PC-3 (cell line): ENCODE data around the gene ZSCAN5C. TPM values are rescaled to one million over a fixed set of nuclear protein-coding genes. Genes with fewer than 3 reads are reported as not detected.

Experiments used
- ATAC-seq: fragments of 200-7000 bp; cut with Tn5 transposase; 2 replicates; pipeline ENCODE4 v1.9.1; 2020; ENCODE audit warnings: mild to moderate bottlenecking, moderate library complexity
- BruUV-seq: library from RNA; stranded (reverse); fragments of 400-500 nt; replicated peaks from 2 replicates; lab custom pipeline; 2021; lab: Mats Ljungman, UMichigan
- CTCF ChIA-PET: fragments of 300-600 bp; sonication (Branson Sonifier 250); formaldehyde crosslinking; loops from one replicate; lab custom pipeline; 2022; ENCODE audit warnings: antibody characterized with exemption; lab: Charles Lee
- POLR2A ChIA-PET: fragments of 300-600 bp; sonication (Branson Sonifier 250); formaldehyde crosslinking; loops from one replicate; lab custom pipeline; 2022; ENCODE audit warnings: antibody characterized with exemption; ENCODE audit not compliant: unreplicated experiment; lab: Charles Lee
- DNase-seq: peaks from one replicate; pipeline ENCODE4 v3.0.0-alpha.2; 2015
- H2AFZ ChIP-seq: fragments of 300-600 bp; sonication (generic); 2 replicates; pipeline ENCODE4 v1.6.0; 2016; ENCODE audit warnings: antibody characterized with exemption, low read length
- H3F3A ChIP-seq: fragments of 300-600 bp; sonication (generic); one replicate; pipeline ENCODE4 v1.6.0; 2017; ENCODE audit warnings: antibody characterized with exemption, low read length, control low read depth, mild to moderate bottlenecking; ENCODE audit not compliant: unreplicated experiment
- H3K27ac ChIP-seq: fragments of 300-600 bp; sonication (generic); 2 replicates; pipeline ENCODE4 v1.5.1; 2016; ENCODE audit warnings: mild to moderate bottlenecking, low read length
- H3K27me3 ChIP-seq: fragments of 300-600 bp; sonication (generic); 2 replicates; pipeline ENCODE4 v1.6.1; 2016; ENCODE audit warnings: low read length, mixed read lengths
- H3K36me3 ChIP-seq: fragments of 300-600 bp; sonication (generic); 2 replicates; pipeline ENCODE4 v1.6.1; 2016; ENCODE audit warnings: low read depth, mixed run types, low read length, mixed read lengths
- H3K4me1 ChIP-seq: fragments of 300-600 bp; sonication (generic); 2 replicates; pipeline ENCODE4 v1.5.1; 2016; ENCODE audit warnings: low read length; ENCODE audit not compliant: insufficient read depth
- H3K4me2 ChIP-seq: fragments of 300-600 bp; sonication (generic); 2 replicates; pipeline ENCODE4 v1.6.0; 2016; ENCODE audit warnings: low read length
- H3K4me3 ChIP-seq: fragments of 300-600 bp; sonication (generic); 2 replicates; pipeline ENCODE4 v1.5.1; 2016; ENCODE audit warnings: mild to moderate bottlenecking, low read length, mixed read lengths
- H3K79me2 ChIP-seq: fragments of 300-600 bp; sonication (generic); 2 replicates; pipeline ENCODE4 v1.6.1; 2017; ENCODE audit warnings: low read length, mixed read lengths
- H3K9ac ChIP-seq: fragments of 300-600 bp; sonication (generic); 2 replicates; pipeline ENCODE4 v1.6.0; 2016; ENCODE audit warnings: mild to moderate bottlenecking, low read length
- H3K9me2 ChIP-seq: fragments of 300-600 bp; sonication (generic); replicated peaks from 2 replicates; pipeline ENCODE4 v1.6.1; 2016; ENCODE audit warnings: mixed run types, low read length, mixed read lengths
- H3K9me3 ChIP-seq: fragments of 300-600 bp; sonication (generic); 2 replicates; pipeline ENCODE4 v1.6.1; 2016; ENCODE audit warnings: low read length, mixed read lengths
- H4K20me1 ChIP-seq: fragments of 300-600 bp; sonication (generic); 2 replicates; pipeline ENCODE4 v1.6.1; 2016; ENCODE audit warnings: low read length, mixed read lengths
- EZH2 ChIP-seq: fragments of 300-600 bp; sonication (generic); IDR thresholded peaks from one replicate; pipeline ENCODE4 v1.6.1; 2017; ENCODE audit warnings: antibody characterized with exemption, mild to moderate bottlenecking, low read length; ENCODE audit not compliant: unreplicated experiment
- EZH2phosphoT487 ChIP-seq: fragments of 300-600 bp; sonication (generic); IDR thresholded peaks from 2 replicates; pipeline ENCODE4 v1.6.1; 2018; ENCODE audit warnings: mild to moderate bottlenecking, antibody characterized with exemption, low read length, borderline replicate concordance
- intact Hi-C: fragments of 100-400 bp; cut with micrococcal nuclease; formaldehyde crosslinking; loops from 2 replicates; pipeline ENCODE4 v1.9.0; 2023
- total RNA-seq: library from RNA; depleted of rRNA; stranded (reverse); fragments of >200 nt; gene quantifications from 2 replicates; pipeline ENCODE4 v1.2.3, GENCODE V29; 2014
- TF ChIP-seq, protein P1 (sequence below): fragments of 300-600 bp; sonication (generic); conservative IDR thresholded peaks from 2 replicates; pipeline ENCODE4 v1.5.1; 2017; ENCODE audit warnings: antibody characterized with exemption, low read depth, mild to moderate bottlenecking, low read length

Gene ZSCAN5C
- total RNA-seq, 1 experiment from 2014 or later, result not detected

DNA sequence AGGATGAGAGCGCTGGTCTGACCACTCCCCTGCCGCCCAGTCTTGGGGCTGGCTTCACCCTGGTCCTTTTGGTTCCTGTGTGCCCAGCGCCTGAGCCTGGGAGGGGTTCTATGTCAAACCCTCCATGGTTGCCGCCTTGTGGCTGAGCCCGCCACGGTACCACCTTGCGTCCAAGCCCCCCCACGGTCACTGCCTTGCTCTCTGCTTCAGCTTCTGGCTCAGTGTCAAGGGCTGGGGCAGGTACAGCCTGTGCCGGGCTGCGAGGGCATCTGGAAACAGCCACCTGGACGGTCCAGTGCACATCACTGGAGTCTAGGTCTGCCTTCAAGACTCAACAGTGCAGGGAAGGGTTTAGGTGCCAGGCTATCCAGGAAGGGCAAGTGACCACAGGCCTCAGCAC lies 40.5 kb upstream of the ZSCAN5C start:
- CTCF ChIA-PET, result no interaction called here
- no TSS peak for BruUV-seq

DNA sequence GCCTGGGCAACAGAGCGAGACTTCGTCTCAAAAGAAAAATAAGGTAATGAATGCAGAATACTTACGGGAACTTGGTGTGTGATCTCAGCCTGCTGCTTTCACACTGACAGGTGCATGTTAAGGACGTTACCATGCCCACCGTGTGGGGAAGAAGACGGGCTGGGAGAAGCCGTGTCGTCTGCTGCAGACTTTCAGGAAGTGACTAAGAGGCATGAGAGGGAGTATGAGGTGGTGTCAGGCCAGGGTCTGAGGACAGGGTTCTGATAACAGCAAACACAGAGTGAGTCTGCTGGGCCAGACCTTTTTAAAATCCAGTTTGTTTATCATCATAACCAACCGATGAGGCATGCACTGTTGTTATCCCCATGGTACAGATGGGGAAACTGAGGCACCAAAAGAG lies 39.8 kb upstream of the ZSCAN5C start:
- Histone ChIP-seq H3K79me2 (no peaks in the 10 kb centered on the region), H3K27ac (no peak overlapping the region), H3K27me3 (no peaks in the 10 kb centered on the region), H3K9me3 (no peaks in the 10 kb centered on the region), H3K4me3 (no peak overlapping the region), H3K4me1 (no peaks in the 10 kb centered on the region; the same call in 1 of the 2 replicates), H2AFZ (no peak overlapping the region), H3K4me2 (no peak overlapping the region), H3F3A (no peaks in the 10 kb centered on the region), H3K9ac (no peak overlapping the region), H4K20me1 (no peaks in the 10 kb centered on the region), H3K36me3 (peaks cover 11% of the 10 kb centered on the region), H3K9me2 (no peaks in the 10 kb centered on the region)
- ChIA-PET POLR2A (no interaction called here), CTCF (no interaction called here)
- peak; percentile 83 for ATAC-seq
- TSS peak; percentile 16 for BruUV-seq
- intact Hi-C loops, result no loop called here
- TF ChIP-seq EZH2 (no peak), EZH2phosphoT487 (no peak)
- TF ChIP-seq, protein P1, sequence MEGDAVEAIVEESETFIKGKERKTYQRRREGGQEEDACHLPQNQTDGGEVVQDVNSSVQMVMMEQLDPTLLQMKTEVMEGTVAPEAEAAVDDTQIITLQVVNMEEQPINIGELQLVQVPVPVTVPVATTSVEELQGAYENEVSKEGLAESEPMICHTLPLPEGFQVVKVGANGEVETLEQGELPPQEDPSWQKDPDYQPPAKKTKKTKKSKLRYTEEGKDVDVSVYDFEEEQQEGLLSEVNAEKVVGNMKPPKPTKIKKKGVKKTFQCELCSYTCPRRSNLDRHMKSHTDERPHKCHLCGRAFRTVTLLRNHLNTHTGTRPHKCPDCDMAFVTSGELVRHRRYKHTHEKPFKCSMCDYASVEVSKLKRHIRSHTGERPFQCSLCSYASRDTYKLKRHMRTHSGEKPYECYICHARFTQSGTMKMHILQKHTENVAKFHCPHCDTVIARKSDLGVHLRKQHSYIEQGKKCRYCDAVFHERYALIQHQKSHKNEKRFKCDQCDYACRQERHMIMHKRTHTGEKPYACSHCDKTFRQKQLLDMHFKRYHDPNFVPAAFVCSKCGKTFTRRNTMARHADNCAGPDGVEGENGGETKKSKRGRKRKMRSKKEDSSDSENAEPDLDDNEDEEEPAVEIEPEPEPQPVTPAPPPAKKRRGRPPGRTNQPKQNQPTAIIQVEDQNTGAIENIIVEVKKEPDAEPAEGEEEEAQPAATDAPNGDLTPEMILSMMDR, result no peak
- DNase-seq, result peak; percentile 15

More for the DNA sequence above, 40.5 kb upstream of the ZSCAN5C start:
- Histone ChIP-seq H3K9me3 (no peaks in the 10 kb centered on the region), H3F3A (no peaks in the 10 kb centered on the region), H3K79me2 (no peaks in the 10 kb centered on the region), H3K27me3 (no peaks in the 10 kb centered on the region), H3K4me2 (no peak overlapping the region), H3K9me2 (no peaks in the 10 kb centered on the region), H3K4me3 (no peak overlapping the region), H3K27ac (no peak overlapping the region), H3K4me1 (no peaks in the 10 kb centered on the region; the same call in 1 of the 2 replicates), H3K9ac (no peak overlapping the region), H2AFZ (no peak overlapping the region), H3K36me3 (peaks cover 11% of the 10 kb centered on the region), H4K20me1 (no peaks in the 10 kb centered on the region)
- DNase-seq (no peak), ATAC-seq (no peak)
- intact Hi-C loops, result no loop called here
- TF ChIP-seq EZH2 (no peak), EZH2phosphoT487 (no peak)
- TF ChIP-seq, protein P1, result no peak
- POLR2A ChIA-PET, result no interaction called here

DNA sequence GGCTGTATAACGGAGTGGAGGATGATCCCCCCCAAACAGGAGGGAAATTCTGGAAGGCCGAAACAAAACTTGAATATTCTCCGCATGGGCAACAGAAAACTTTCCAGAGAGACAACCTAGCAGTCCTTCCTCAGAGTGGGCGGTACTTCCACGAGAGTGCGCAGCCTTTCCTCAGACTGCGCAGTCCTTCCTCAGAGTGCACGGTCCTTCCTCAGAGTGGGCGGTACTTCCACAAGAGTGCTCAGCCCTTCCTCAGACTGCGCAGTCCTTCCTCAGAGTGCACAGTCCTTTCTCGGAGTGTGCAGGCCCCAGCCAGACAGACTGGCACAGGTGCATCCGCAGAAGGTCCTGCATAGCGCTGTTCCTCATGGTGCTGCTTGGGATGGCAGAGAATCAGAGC lies 39.0 kb upstream of the ZSCAN5C start:
- Histone ChIP-seq H3K79me2 (no peaks in the 10 kb centered on the region), H4K20me1 (no peaks in the 10 kb centered on the region), H3F3A (no peaks in the 10 kb centered on the region), H3K4me1 (no peaks in the 10 kb centered on the region; the same call in 1 of the 2 replicates), H3K9me3 (no peaks in the 10 kb centered on the region), H3K4me2 (no peak overlapping the region), H3K4me3 (no peak overlapping the region), H3K9ac (no peak overlapping the region), H3K27me3 (no peaks in the 10 kb centered on the region), H3K9me2 (no peaks in the 10 kb centered on the region), H2AFZ (no peak overlapping the region), H3K36me3 (peaks cover 8% of the 10 kb centered on the region), H3K27ac (no peak overlapping the region)
- DNase-seq, result no peak
- POLR2A ChIA-PET, result no interaction called here
- TF ChIP-seq EZH2, result no peak
- no TSS peak for BruUV-seq
- intact Hi-C loops, result no loop called here
- ATAC-seq, result no peak
- CTCF ChIA-PET, result no interaction called here
